Naive B cell (primary cell): ENCODE data around the gene SURF6. TPM values are rescaled to one million over a fixed set of nuclear protein-coding genes. Genes with fewer than 3 reads are reported as not detected.

Experiments used
- ATAC-seq, 2 donors: fragments of 150-1000 bp; cut with Tn5 transposase; 2 replicates each; pipeline ENCODE4 v1.10.0; 2021; ENCODE audit warnings: low read depth in 2 of 2, mild to moderate bottlenecking in 2 of 2, moderate library complexity in 2 of 2
- DNase-seq: peaks from one replicate; pipeline ENCODE4 v3.0.0; 2022
- H3K27ac Mint-ChIP-seq, 6 donors: one replicate each; pipeline ENCODE4 v1.8.0; 2020 to 2022; ENCODE audit warnings: mild to moderate bottlenecking in 6 of 6, mixed read lengths in 6 of 6, moderate library complexity in 5 of 6, inconsistent platforms in 2 of 6
- H3K27me3 Mint-ChIP-seq, 3 donors: one replicate each; pipeline ENCODE4 v1.8.0; 2021 to 2022; ENCODE audit warnings: mixed read lengths in 3 of 3, mild to moderate bottlenecking in 1 of 3
- H3K36me3 Mint-ChIP-seq, 2 donors: one replicate each; pipeline ENCODE4 v1.8.0; 2020 to 2022; ENCODE audit warnings: mixed read lengths in 2 of 2, inconsistent platforms in 1 of 2, mild to moderate bottlenecking in 1 of 2
- H3K4me1 Mint-ChIP-seq, 3 donors: one replicate each; pipeline ENCODE4 v1.8.0; 2020 to 2022; ENCODE audit warnings: mixed read lengths in 3 of 3, inconsistent platforms in 1 of 3, mild to moderate bottlenecking in 1 of 3, moderate library complexity in 1 of 3
- H3K4me3 Mint-ChIP-seq, 8 donors: one replicate each; pipeline ENCODE4 v1.8.0; 2020 to 2022; ENCODE audit warnings: mild to moderate bottlenecking in 8 of 8, mixed read lengths in 8 of 8, moderate library complexity in 8 of 8, inconsistent platforms in 2 of 8
- H3K9me3 Mint-ChIP-seq, 7 donors: one replicate each; pipeline ENCODE4 v1.8.0; 2020 to 2022; ENCODE audit warnings: mixed read lengths in 7 of 7, mild to moderate bottlenecking in 5 of 7, inconsistent platforms in 2 of 7, moderate library complexity in 1 of 7
- polyA plus RNA-seq, 6 donors: library from polyadenylated mRNA; unstranded; fragments of 300-500 nt; fragmentation: Illumina TruSeq; gene quantifications; one replicate each; pipeline ENCODE4 v1.2.3, GENCODE V29; 2021; ENCODE audit warnings: low read depth in 6 of 6

Gene SURF6
- polyA plus RNA-seq, 6 donors from 2014 or later, result 0.09 to 13.0 (median 6.8) TPM

DNA sequence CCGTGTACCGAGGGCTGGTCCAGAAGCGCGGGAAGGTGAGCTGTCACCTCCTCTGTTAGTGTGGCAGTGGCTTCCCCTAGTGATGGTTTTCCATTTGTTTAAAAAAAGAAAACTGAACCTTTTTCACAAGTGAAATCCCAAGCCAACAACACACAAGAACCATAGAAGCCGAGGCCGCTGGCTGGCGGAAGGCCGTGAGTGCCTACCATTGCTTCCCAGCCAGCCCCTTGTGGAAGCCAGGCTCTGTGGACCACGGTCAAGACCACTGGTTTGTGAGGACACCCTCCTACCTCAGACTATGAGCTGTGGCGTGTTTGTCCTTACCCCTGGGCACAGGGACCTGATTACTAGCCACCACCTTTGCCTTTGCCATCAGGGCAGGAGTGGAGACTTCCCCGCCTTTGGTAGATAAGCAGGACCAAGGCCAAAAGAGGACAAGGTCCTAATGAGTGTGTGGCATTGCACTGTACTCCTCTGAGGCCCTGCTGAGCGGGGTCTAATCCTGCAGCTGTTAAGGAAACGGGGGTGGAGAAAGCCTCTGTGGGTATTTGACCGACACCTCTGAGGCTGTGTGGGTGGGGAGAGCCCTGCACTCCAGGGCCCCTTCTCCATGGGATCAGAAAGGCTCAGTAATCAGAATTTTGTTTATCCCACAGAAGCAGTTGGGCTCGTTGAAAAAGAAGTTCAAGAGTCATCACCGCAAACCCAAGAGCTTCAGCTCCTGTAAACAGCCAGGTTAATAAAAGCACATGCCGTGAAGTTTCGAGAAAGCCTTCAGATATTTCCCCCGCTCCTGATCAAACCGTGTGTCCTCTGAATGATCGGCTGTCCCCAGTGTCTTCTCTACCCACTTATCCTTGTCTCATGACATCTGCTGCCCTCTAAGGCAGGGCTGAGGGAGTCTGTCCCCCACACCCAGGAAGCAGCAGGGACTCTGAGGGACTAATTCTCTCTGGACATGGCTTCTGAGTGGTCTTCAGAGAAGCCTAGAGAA, 24.7 kb upstream of the SURF6 start:
- Mint-ChIP-seq H3K36me3 (peaks cover 0 to 16% of the 10 kb centered on the region in 2 donors), H3K9me3 (no peaks in the 10 kb centered on the region), H3K4me1 (peaks cover 17 to 30% (median 23%) of the 10 kb centered on the region in 3 donors), H3K4me3 (peak overlapping the region in 3 of 8 donors; percentile 44 to 56 (median 56)), H3K27me3 (no peaks in the 10 kb centered on the region), H3K27ac (peak overlapping the region in 3 of 6 donors; percentile 70 to 88 (median 79))
- ATAC-seq (no peak), DNase-seq (no peak)

DNA sequence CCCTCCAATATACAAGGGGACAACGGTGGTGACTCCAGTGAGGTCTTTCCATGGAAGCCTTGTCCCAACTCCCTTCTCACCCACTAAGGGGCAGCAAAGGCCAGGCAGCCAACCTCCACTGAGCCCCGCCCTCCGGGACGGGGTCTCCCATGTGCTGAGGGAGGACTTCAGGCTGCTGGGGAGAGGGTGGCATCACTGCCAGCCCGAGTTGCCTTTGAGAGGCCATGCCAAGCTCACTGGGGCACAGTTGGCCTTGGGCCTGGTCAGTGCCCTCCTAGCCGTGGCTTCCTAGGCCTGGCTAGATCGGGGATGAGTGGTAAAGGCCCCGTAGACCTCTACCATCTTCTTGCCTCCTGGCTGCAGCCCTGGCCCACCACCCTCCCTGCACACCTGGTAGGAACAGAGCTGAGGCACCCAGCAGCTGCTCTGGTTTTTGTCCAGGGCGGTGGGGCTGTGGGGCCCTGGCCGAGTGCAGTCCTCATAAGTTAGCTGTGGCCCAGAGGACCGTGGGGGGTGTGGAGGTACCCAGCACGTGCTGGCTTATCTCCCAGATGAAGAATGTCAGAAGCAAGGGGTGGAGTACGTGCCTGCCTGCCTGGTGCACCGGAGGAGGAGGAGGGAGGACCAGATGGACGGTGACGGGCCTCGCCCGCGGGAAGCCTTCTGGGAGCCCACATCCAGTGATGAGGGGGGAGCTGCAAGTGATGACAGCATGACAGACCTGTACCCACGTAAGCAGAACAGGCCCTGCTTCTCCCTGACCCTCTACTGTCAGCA, 23.6 kb upstream of the SURF6 start:
- Mint-ChIP-seq H3K27ac (peak overlapping the region in 2 of 6 donors; percentile 57 to 79), H3K4me3 (peak overlapping the region in 2 of 8 donors; percentile 86 to 95), H3K36me3 (peaks cover 0 to 16% of the 10 kb centered on the region in 2 donors), H3K4me1 (peaks cover 17 to 40% (median 23%) of the 10 kb centered on the region in 3 donors), H3K27me3 (no peaks in the 10 kb centered on the region), H3K9me3 (no peaks in the 10 kb centered on the region)
- DNase-seq (no peak), ATAC-seq (no peak)

DNA sequence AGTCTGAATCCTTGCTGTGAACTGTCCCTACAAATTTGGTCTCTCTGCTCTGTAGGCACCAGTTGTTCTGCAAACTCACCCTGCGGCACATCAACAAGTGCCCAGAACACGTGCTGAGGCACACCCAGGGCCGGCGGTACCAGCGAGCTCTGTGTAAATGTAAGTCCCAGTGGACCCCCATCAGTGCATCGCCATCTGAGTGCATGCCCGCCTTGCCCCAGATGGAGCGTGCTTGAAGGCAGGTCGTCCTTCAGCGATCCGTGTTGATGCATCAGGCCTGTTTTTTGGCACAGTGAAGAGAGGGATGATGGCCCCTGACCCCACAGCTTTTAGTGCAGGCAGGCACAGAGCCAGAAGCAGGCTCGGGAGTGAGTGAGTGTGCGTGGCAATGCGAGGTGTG, 21.7 kb upstream of the SURF6 start:
- Mint-ChIP-seq H3K4me1 (peaks cover 23 to 47% (median 30%) of the 10 kb centered on the region in 3 donors), H3K27me3 (no peaks in the 10 kb centered on the region), H3K9me3 (no peaks in the 10 kb centered on the region), H3K4me3 (peak overlapping the region; percentile 70 to 95 (median 85)), H3K36me3 (peaks cover 0 to 16% of the 10 kb centered on the region in 2 donors), H3K27ac (peak overlapping the region in 5 of 6 donors; percentile 41 to 87 (median 84))
- ATAC-seq (no peak), DNase-seq (no peak)

DNA sequence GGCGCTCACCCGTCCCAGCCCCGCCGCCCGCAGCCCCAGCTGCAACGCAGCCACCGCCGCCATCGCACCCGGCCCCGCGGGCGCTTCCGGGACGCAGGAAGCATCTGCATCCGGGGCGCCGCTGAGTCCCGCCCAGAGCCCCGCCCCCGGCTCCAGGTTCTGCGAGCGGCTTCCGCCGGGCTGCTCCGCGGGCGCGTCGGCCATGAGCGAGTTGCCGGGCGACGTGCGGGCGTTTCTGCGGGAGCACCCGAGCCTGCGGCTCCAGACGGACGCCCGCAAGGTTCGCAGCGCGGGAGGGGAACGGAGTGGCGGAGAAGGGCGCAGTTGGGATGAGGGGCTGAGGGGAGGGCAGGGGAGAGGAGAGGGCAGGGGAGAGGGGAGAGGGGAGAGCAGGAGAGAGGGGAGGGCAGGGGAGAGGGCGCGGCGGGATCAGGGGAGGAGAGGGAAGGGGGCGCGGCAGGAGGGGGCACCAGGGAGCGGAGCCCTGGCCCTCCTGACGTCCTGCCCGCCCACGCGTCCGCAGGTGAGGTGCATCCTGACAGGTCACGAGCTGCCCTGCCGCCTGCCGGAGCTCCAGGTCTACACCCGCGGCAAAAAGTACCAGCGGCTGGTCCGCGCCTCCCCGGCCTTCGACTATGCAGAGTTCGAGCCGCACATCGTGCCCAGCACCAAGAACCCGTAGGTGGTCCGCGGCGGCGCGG, 20.6 kb upstream of the SURF6 start, which contains the start of the genes SURF1 and SURF2:
SURF1 (minus strand) TSS at position 97 of the 701 bp plus-strand sequence; CDS start at position 63, 34 bp downstream.
SURF2 (plus strand) TSS at position 160 of the 701 bp plus-strand sequence; CDS start at position 203, 43 bp downstream.
- H3K9me3 Mint-ChIP-seq, result no peaks in the 10 kb centered on the region
- peak; percentile 93 to 95 for ATAC-seq
- H3K4me3 Mint-ChIP-seq, result peak within 1 kb of the TSS; percentile 82 to 95 (median 88)

DNA sequence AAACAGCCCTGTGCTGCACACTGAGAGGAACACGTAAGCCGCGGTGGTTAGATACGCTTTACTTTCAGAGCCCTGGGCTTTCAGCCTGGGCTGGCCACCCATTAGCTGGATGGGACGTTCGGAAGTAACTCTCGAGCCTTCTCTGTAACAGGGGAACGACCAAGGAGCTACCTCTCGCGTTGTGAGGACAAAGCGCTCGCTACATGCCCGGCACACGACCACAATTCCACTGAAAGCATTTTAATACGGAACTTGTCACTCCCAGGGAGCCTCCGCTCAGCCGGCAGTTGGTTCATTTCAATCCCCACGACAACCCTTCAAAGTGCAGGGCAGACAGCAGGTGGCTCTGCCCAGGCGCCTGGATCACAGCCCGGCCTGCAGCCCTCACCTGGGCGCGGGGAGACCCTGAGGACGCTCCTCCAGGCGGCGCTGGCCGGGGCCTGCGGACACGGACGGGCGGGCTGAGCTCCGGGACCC, 19.9 kb upstream of the SURF6 start:
- H3K27ac Mint-ChIP-seq, result peak overlapping the region in 5 of 6 donors; percentile 30 to 95 (median 87)
- H3K4me1 Mint-ChIP-seq, result peaks cover 23 to 48% (median 30%) of the 10 kb centered on the region in 3 donors
- H3K36me3 Mint-ChIP-seq, result peaks cover 3 to 9% of the 10 kb centered on the region in 2 donors
- ATAC-seq, result peak; percentile 41 to 52
- DNase-seq, result no peak
- peak overlapping the region; percentile 79 to 95 (median 88) for H3K4me3 Mint-ChIP-seq
- no peaks in the 10 kb centered on the region for H3K9me3 Mint-ChIP-seq
- H3K27me3 Mint-ChIP-seq, result no peaks in the 10 kb centered on the region

More for the DNA sequence above, 20.6 kb upstream of the SURF6 start, which contains the start of the genes SURF1 and SURF2:
- Mint-ChIP-seq H3K27ac (peak within 1 kb of the TSS in 5 of 6 donors; percentile 87 to 95 (median 88)), H3K4me1 (peaks cover 23 to 48% (median 30%) of the 10 kb centered on the region in 3 donors), H3K36me3 (peaks cover 3 to 12% of the 10 kb centered on the region in 2 donors), H3K27me3 (no peaks in the 10 kb centered on the region)
- peak; percentile 86 for DNase-seq

DNA sequence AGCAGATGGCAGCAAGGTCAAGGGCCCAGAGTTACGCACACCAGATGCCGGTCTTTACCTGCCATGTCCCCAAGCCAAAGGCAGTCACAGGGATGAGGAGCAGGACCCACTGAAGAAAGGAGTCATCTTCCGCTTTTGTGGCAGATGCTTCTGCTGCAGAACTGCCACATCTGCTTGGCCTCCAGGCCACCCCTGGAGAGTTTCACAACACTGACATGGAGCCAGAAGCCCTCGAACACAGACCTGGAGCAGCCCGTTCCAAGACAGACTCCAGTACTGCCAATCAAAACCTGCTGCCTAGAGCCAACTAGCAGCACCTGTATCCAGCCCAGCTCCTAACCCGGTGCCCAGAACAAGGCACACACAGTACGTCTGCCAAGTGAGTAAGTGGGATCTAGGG, 18.8 kb upstream of the SURF6 start:
- H3K27ac Mint-ChIP-seq, result peak overlapping the region in 2 of 6 donors; percentile 15 to 94
- no peaks in the 10 kb centered on the region for H3K9me3 Mint-ChIP-seq
- peaks cover 3 to 9% of the 10 kb centered on the region in 2 donors for H3K36me3 Mint-ChIP-seq
- peak overlapping the region in 7 of 8 donors; percentile 57 to 95 (median 82) for H3K4me3 Mint-ChIP-seq
- no peak for ATAC-seq
- H3K4me1 Mint-ChIP-seq, result peaks cover 23 to 51% (median 28%) of the 10 kb centered on the region in 3 donors
- no peaks in the 10 kb centered on the region for H3K27me3 Mint-ChIP-seq
- DNase-seq, result no peak

DNA sequence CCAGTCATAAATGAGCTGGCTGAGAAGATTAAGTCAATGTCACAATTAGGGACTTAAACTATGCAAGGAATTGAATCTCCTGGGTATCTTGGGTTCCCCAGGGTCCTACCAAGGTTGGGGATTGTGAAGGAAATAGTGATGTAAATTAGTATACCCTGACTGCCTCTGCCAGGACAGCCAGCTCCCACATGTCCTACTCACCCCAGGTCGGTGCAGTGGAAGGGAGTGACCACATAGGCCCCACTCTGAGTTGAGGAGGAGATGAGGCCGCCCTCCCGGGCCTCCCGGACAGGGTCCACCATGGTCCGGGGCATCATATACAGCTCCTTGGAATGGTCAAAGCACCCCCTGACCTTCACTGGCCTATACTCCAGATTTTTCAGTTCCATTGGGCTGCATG, 17.6 kb upstream of the SURF6 start:
- no peaks in the 10 kb centered on the region for H3K27me3 Mint-ChIP-seq

DNA sequence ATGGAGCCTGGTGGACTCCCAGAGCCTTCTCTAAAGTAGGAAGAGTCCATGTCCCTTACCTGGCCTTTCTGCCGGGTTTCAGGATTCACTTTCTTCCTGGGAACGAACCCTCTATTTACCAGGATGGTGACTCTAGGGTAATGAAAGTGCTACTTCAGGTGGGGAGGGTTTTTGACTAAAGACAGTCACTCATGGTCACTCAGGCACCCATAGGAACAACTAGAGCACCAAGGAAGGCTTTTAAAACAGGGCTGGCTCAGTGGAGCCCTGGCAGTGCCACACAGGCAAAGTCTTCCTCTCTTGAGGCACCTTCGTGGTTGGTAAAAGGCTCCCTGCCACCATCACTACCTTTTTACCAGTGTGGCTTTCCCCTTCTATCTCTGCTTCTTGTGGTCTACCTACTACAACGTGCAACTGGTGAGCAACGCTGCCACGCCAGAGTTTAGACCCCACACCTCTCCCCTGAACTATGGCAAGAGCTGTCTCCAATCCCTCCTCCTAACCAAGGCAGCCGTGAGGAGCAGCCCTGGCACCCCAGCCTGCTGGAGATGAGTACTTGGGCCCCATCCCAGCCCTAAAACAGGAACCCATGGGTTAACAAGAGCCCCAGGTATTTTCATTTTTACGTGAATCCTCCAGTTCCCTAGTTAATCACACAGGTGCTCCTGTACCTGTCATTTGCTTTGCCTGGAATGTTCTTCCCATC, 16.8 kb upstream of the SURF6 start:
- peak overlapping the region in 1 of 8 donors; percentile 95 for H3K4me3 Mint-ChIP-seq
- no peaks in the 10 kb centered on the region for H3K9me3 Mint-ChIP-seq

More for the DNA sequence above, 17.6 kb upstream of the SURF6 start:
- Mint-ChIP-seq H3K27ac (peak overlapping the region in 1 of 6 donors; percentile 88), H3K4me3 (peak overlapping the region in 3 of 8 donors; percentile 24 to 95 (median 60)), H3K9me3 (no peaks in the 10 kb centered on the region), H3K4me1 (peaks cover 23 to 54% (median 29%) of the 10 kb centered on the region in 3 donors), H3K36me3 (peaks cover 9 to 10% of the 10 kb centered on the region in 2 donors)
- DNase-seq (no peak), ATAC-seq (no peak)

DNA sequence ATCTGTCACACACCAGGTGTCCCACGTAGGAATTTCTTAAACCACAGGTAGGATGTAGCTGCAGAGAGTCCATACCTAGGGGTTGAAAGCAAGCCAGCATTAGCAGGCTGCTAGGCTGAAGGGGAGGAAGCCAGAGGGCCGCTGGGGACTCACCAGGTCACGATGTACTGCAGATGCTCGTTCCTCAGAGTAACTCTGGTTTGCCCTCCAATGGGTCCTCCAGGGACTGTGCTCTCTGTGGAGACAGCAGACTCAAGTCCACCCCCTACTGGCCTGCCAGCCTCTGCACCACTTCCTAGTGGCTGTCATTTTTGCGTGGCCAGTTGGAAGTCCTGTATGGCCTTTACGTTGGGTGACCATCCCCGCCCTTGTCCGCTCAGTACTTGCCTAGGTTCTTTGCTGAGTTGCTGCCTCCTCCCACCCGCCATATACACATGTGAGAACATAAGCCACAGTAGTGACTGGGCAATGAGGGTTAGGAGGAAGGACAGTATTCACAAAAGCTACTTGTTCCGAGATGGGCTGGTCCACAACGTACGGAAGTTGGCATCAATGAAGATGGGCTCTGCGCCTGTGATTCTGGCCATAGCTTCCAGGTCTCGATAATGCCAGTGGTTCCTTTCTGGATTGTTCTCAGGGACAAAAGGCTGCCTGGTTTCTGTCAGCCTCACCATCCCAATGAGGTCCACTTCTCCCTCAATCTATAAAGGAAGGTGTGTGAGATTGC, 16.1 kb upstream of the SURF6 start:
- DNase-seq (no peak), ATAC-seq (no peak)
- peak overlapping the region in 2 of 8 donors; percentile 55 to 95 for H3K4me3 Mint-ChIP-seq
- H3K36me3 Mint-ChIP-seq, result peaks cover 9 to 10% of the 10 kb centered on the region in 2 donors
- H3K27me3 Mint-ChIP-seq, result no peaks in the 10 kb centered on the region
- H3K9me3 Mint-ChIP-seq, result no peaks in the 10 kb centered on the region
- H3K4me1 Mint-ChIP-seq, result peaks cover 21 to 47% (median 30%) of the 10 kb centered on the region in 3 donors
- peak overlapping the region in 3 of 6 donors; percentile 33 to 50 (median 37) for H3K27ac Mint-ChIP-seq

More for the DNA sequence above, 16.8 kb upstream of the SURF6 start:
- H3K27me3 Mint-ChIP-seq, result no peaks in the 10 kb centered on the region
- H3K4me1 Mint-ChIP-seq, result peaks cover 21 to 51% (median 29%) of the 10 kb centered on the region in 3 donors
- peaks cover 9 to 10% of the 10 kb centered on the region in 2 donors for H3K36me3 Mint-ChIP-seq
- ATAC-seq (no peak), DNase-seq (no peak)
- peak overlapping the region in 3 of 6 donors; percentile 37 to 88 (median 67) for H3K27ac Mint-ChIP-seq

DNA sequence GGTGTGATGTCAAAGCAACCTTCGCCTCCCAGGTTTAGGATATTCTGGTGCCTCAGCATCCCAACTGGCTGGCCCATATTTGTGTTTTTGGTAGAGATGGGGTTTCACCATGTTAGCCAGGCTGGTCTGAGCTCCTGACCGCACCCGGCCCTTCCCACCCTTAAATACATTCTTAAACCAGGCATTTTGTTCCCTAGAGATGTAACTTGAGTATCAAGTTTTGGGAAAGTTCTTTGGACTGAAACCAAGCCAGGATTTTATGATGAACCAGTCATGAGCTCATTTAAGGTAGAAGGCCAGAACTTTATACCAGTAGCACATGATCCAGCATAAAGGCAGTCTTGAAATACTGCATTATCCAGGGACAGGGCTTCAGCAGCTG, 15.5 kb upstream of the SURF6 start:
- ATAC-seq (no peak), DNase-seq (no peak)
- Mint-ChIP-seq H3K27ac (peak overlapping the region in 1 of 6 donors; percentile 70), H3K4me1 (peaks cover 27 to 50% (median 35%) of the 10 kb centered on the region in 3 donors), H3K27me3 (no peaks in the 10 kb centered on the region), H3K36me3 (peaks cover 9 to 10% of the 10 kb centered on the region in 2 donors), H3K4me3 (peak overlapping the region in 2 of 8 donors; percentile 74 to 95), H3K9me3 (no peaks in the 10 kb centered on the region)

DNA sequence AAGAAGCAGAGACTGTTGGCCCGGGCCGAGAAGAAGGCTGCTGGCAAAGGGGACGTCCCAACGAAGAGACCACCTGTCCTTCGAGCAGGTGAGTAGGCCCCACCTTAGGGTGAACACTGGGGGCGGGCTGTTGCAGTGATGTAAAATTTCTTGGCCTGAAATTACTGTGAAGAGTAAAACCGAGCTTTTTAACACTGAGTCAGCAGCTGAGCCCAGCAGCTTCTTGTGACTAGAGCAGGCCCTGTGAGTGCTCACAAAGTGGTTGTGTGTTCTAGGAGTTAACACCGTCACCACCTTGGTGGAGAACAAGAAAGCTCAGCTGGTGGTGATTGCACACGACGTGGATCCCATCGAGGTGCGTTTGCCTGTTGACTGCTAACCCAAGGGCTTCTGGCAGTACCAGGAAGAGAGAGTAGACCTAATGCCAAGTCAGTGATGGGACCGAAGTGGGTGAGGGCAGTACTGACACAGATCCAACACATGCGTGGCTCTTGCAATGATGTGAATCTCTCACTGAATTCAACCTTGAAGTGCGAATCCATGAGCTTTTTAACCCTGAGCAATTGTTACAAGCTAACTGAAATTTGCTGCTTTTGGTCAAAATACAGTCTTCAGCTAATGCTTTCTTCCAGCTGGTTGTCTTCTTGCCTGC, 14.1 kb upstream of the SURF6 start:
- Mint-ChIP-seq H3K36me3 (peaks cover 9 to 10% of the 10 kb centered on the region in 2 donors), H3K27me3 (no peaks in the 10 kb centered on the region), H3K4me3 (peak overlapping the region in 7 of 8 donors; percentile 5 to 100 (median 95)), H3K4me1 (peaks cover 33 to 49% (median 43%) of the 10 kb centered on the region in 3 donors), H3K27ac (peak overlapping the region in 2 of 6 donors; percentile 67 to 97), H3K9me3 (no peaks in the 10 kb centered on the region)
- DNase-seq, result no peak
- ATAC-seq, result no peak
